GM19043 (cell line): Measurements from ENCODE around the gene ELMO1.

Experiments
- ATAC-seq: cut with Tn5 transposase; IDR thresholded peaks from one replicate; pipeline ENCODE4 v1.9.1; 2021; ENCODE audit warnings: low read depth; ENCODE audit not compliant: unreplicated experiment

Gene ELMO1

GRCh38 chr7:36827726-36828703 lies 620.6 kb downstream of the ELMO1 start:
- no peak for ATAC-seq

GRCh38 chr7:36825501-36825900 lies 623.2 kb downstream of the ELMO1 start:
- ATAC-seq, result no peak

GRCh38 chr7:36823353-36823752 lies 625.3 kb downstream of the ELMO1 start:
- ATAC-seq, result no peak

- no peak for ATAC-seq
These were observed 627.0 kb downstream of the ELMO1 start for GRCh38 chr7:36821617-36822016.

- ATAC-seq, result no peak
These were observed 628.0 kb downstream of the ELMO1 start for GRCh38 chr7:36820527-36821170.

- ATAC-seq, result no peak
These were observed 629.0 kb downstream of the ELMO1 start for GRCh38 chr7:36819639-36820038.

GRCh38 chr7:36814311-36814710 lies 634.4 kb downstream of the ELMO1 start:
- no peak for ATAC-seq

GRCh38 chr7:36811807-36812206 lies 636.9 kb downstream of the ELMO1 start:
- ATAC-seq, result no peak

- no peak for ATAC-seq
These were observed 638.2 kb downstream of the ELMO1 start for GRCh38 chr7:36810489-36810888.

GRCh38 chr7:36810032-36810431 lies 638.6 kb downstream of the ELMO1 start:
- ATAC-seq, result no peak

- ATAC-seq, result no peak
These were observed 639.2 kb downstream of the ELMO1 start for GRCh38 chr7:36809510-36809909.

GRCh38 chr7:36809086-36809485 lies 639.6 kb downstream of the ELMO1 start:
- no peak for ATAC-seq

- no peak for ATAC-seq
These were observed 641.8 kb downstream of the ELMO1 start for GRCh38 chr7:36806891-36807290.
